Erythroblast (primary cell): ENCODE measurements around the gene CELA2B.

Source experiments
- GATA1 ChIP-seq: IDR thresholded peaks from 2 replicates; pipeline ENCODE4 v1.6.1; 2011; ENCODE audit warnings: low read depth, mild to moderate bottlenecking, control low read depth, low read length, moderate library complexity
- POLR2A ChIP-seq: IDR thresholded peaks from 2 replicates; pipeline ENCODE4 v1.6.1; 2011; ENCODE audit warnings: mild to moderate bottlenecking, low read length

DNA sequence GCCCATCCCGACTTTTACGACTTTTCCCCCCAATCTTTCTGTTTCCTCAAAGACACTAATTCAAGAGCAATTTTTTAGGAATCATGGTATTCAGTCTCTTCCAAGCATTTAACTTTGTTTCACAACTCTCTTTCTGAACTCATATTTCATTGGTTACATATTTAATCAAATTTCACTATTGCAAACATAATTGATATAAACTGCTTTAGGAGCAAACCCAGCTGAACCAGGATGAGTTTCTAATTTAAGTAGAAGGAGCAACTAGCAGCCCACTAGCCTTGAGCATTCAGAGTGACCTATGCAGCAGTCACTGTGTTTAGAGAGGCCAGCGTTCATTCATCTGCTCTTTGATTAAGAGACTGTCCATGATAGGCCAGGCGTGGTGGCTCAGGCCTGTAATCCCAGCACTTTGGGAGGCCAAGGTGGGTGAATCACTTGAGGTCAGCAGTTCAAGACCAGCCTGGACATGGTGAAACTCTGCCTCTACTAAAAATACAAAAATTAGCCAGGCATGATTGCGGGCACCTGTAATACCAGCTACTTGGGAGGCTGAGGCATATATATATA is 1.8 kb downstream of the CELA2B start:
- no peak for TF ChIP-seq POLR2A
- TF ChIP-seq GATA1 = no peak
